Central memory CD8-positive, alpha-beta T cell (primary cell): ENCODE results near the gene GTF2H1.
"Not testable (repeated sequence)": the region's sequence is repeated elsewhere in the genome, so short reads cannot be mapped to it uniquely, and the experiment has no call there.

ENCODE experiments used
- ATAC-seq: fragments of 150-1000 bp; cut with Tn5 transposase; replicated peaks from 2 replicates; pipeline ENCODE4 v1.10.0; 2022; ENCODE audit warnings: mild to moderate bottlenecking, moderate FRiP score, moderate number of reproducible peaks; ENCODE audit not compliant: poor library complexity, severe bottlenecking; ENCODE audit errors: extremely low read depth
- DNase-seq, 2 donors: peaks; one replicate each; pipeline ENCODE4 v3.0.0; 2021; ENCODE audit warnings: low spot score in 2 of 2
- H3K27ac Mint-ChIP-seq: one replicate; pipeline ENCODE4 v1.8.0; 2022; ENCODE audit warnings: low read depth, mild to moderate bottlenecking, moderate library complexity, mixed read lengths
- H3K27me3 Mint-ChIP-seq: one replicate; pipeline ENCODE4 v1.8.0; 2022; ENCODE audit warnings: mixed read lengths
- H3K36me3 Mint-ChIP-seq: one replicate; pipeline ENCODE4 v1.8.0; 2022; ENCODE audit warnings: mild to moderate bottlenecking, moderate library complexity, mixed read lengths; ENCODE audit not compliant: insufficient read depth
- H3K4me1 Mint-ChIP-seq: one replicate; pipeline ENCODE4 v1.8.0; 2022; ENCODE audit warnings: mixed read lengths
- H3K4me3 Mint-ChIP-seq: one replicate; pipeline ENCODE4 v1.8.0; 2022; ENCODE audit warnings: mild to moderate bottlenecking, moderate library complexity, mixed read lengths
- H3K9me3 Mint-ChIP-seq: one replicate; pipeline ENCODE4 v1.8.0; 2022; ENCODE audit warnings: mixed read lengths

Gene GTF2H1

DNA sequence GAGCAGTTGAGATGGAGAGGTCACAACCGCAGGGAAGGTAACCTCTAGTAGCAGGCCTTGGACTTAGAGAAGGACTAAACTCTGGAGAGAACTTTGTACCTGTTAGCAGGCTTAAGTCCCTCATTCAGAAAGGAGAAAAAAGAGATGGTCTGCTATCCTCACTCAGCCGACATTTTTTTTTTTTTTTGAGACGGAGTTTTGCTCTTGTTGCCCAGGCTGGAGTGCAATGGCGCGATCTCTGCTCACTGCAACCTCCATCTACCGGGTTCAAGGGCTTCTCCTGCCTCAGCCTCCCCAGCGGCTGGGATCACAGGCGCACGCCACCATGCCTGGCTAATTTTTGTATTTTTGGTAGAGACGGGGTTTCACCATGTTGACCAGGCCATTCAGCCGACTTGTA lies 1.5 kb downstream of the GTF2H1 start:
- H3K27me3 Mint-ChIP-seq, ATAC-seq, DNase-seq, H3K9me3 Mint-ChIP-seq: not testable (repeated sequence)
- Mint-ChIP-seq H3K27ac (peak overlapping the region; percentile 99), H3K4me1 (peaks cover 68% of the 10 kb centered on the region), H3K4me3 (peak overlapping the region; percentile 94), H3K36me3 (peaks cover 49% of the 10 kb centered on the region)

DNA sequence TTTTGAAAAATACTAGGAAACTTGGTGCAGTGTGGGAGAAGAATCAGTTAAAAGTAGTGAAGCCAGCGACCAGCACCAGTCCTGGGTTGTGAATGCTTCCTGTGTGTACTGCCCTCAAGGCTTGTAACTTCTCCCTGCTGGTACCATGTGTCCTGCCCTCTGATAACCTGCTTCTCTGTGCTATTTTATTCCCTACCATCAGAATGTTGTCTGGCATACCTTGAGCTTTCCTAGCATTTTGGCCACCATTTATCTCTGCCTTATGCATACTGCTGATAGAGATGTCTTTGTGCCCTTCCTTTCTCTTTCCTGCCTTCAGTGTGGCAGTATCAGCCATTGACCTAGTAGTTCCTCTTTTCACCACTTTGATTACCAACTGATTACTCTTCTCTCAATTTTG lies 2.0 kb downstream of the GTF2H1 start:
- peak overlapping the region; percentile 99 for H3K27ac Mint-ChIP-seq
- H3K27me3 Mint-ChIP-seq = no peaks in the 10 kb centered on the region

DNA sequence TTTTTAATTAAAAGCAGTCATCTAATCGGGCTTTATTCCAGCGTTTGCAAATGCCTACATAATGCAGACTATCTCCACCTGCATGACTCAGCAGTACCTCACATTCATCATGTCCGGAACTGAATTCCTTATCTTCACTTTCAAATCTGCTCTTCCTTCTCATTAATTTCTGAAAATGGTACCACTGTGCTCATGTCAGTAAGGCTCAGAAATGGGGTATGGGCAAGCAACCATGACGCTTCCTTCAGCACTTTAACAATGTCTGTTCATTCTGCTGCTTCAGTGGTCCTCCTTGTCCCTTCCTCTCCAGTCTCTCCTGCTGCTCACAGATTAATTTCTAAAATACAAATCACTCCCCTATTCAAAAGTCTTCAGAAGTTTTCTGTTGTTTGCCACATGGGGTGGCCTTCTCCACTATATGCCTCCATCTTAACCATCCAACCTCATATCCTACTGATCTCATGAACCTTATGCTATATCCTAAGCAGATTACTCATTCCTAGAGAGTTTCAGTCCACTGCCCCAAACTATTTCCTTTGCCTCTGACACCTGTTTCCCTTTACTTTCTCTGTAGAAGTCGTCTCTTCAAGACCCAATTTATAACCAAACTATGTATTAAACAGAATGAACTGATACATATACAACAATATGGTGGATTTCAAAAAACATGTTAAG lies 7.0 kb downstream of the GTF2H1 start:
- H3K36me3 Mint-ChIP-seq = peaks cover 45% of the 10 kb centered on the region
- peak overlapping the region; percentile 69 for H3K4me3 Mint-ChIP-seq
- DNase-seq (no peak), ATAC-seq (no peak)
- no peaks in the 10 kb centered on the region for H3K9me3 Mint-ChIP-seq
- peak overlapping the region; percentile 91 for H3K27ac Mint-ChIP-seq
- peaks cover 61% of the 10 kb centered on the region for H3K4me1 Mint-ChIP-seq
- H3K27me3 Mint-ChIP-seq = no peaks in the 10 kb centered on the region

More for the DNA sequence above, 2.0 kb downstream of the GTF2H1 start:
- no peak for DNase-seq
- no peaks in the 10 kb centered on the region for H3K9me3 Mint-ChIP-seq
- ATAC-seq = no peak
- peak overlapping the region; percentile 94 for H3K4me3 Mint-ChIP-seq
- H3K36me3 Mint-ChIP-seq = peaks cover 49% of the 10 kb centered on the region
- H3K4me1 Mint-ChIP-seq = peaks cover 67% of the 10 kb centered on the region

DNA sequence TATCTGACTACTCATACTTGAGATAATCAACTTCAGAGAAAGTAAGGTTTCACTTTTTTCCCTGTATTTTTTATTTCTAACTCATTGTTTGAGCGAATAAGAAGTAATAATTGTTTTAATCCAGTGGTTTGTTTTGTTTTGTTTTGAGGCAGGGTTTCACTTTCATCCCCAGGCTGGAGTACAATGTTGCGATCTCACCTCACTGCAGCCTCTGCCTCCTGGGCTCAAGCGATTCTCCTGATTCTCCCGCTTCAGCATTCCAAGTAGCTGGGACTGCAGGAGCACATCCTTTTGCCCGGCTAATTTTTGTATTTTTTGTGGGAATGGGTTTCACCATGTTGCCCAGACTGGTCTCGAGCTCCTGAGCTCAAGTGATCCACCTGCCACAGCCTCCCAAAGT lies 8.6 kb downstream of the GTF2H1 start:
- H3K9me3 Mint-ChIP-seq = no peaks in the 10 kb centered on the region
- no peak for DNase-seq
- peaks cover 56% of the 10 kb centered on the region for H3K4me1 Mint-ChIP-seq
- no peak for ATAC-seq
- H3K36me3 Mint-ChIP-seq = peaks cover 46% of the 10 kb centered on the region
- H3K27ac Mint-ChIP-seq = peak overlapping the region; percentile 91
- no peaks in the 10 kb centered on the region for H3K27me3 Mint-ChIP-seq
- peak overlapping the region; percentile 69 for H3K4me3 Mint-ChIP-seq

DNA sequence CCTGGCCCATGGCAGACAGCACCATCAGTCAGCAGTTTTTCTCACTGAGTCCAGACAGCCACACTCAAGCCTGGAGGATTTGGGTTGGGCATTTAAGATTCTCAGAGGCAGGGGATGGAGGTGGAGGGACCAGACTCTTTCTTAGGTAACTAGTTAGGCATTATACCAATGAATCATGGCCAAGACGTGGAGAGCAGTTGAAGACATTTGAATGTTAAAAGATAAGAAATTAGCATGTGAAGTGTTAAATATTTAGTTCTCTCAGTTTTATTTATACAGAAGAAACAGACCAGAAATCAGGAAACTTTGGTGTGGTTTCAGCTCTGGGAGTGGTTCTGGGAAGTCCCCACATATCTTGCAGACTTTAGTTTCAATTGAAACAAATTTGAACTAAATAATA lies 9.9 kb downstream of the GTF2H1 start:
- Mint-ChIP-seq H3K9me3 (no peaks in the 10 kb centered on the region), H3K27ac (peak overlapping the region; percentile 91), H3K4me3 (peak overlapping the region; percentile 69), H3K27me3 (no peaks in the 10 kb centered on the region), H3K4me1 (peaks cover 53% of the 10 kb centered on the region), H3K36me3 (peaks cover 50% of the 10 kb centered on the region)
- no peak for DNase-seq
- peak; percentile 71 for ATAC-seq

DNA sequence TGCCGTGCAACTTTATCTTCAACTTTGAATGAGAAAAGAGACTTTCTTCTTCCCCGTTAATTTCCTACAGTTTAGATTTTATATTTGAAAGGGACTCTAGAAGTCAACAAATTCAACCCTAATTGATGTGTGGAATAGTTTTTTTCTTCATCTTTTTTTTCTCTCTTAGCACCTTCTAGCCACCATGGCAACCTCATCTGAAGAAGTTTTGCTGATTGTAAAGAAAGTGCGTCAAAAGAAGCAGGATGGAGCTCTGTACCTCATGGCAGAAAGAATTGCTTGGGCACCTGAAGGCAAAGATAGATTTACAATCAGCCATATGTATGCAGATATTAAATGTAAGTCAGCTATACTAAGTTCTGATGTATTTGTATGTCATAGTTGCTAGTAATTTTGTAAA lies 10.5 kb downstream of the GTF2H1 start:
- H3K4me1 Mint-ChIP-seq = peaks cover 53% of the 10 kb centered on the region
- peak overlapping the region; percentile 91 for H3K27ac Mint-ChIP-seq
- peak; percentile 86 for ATAC-seq
- H3K9me3 Mint-ChIP-seq = no peaks in the 10 kb centered on the region
- no peak for DNase-seq
- peak overlapping the region; percentile 69 for H3K4me3 Mint-ChIP-seq
- H3K36me3 Mint-ChIP-seq = peaks cover 52% of the 10 kb centered on the region
- no peaks in the 10 kb centered on the region for H3K27me3 Mint-ChIP-seq

DNA sequence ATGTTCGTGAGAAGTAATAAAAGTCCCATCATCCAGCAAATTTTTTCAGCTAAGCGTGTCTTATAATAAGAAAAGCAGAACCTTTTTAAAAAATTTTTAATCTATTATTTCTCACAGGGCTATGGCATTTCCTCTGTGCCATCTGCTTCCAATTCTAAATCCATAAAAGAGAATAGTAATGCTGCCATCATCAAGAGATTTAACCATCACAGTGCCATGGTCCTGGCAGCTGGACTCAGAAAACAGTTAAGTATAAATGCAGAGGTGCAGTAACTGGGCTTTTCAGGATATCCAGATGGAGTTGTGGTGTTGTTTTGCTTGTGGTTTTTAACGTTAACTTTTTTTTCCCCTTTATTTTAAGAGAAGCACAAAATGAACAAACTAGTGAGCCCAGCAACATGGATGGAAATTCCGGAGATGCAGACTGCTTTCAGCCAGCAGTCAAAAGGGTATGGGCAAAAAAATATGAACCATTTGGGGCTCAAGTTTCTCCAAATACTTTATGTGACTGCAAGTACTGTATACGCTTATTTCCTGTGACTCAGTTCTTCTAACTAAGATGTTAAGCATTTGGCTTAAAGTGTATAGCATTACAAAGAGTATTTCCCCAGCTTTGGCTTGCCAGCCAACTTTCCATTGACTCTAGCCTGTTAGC lies 25.2 kb downstream of the GTF2H1 start:
- H3K4me3 Mint-ChIP-seq = no peak overlapping the region
- H3K27ac Mint-ChIP-seq = no peak overlapping the region
- ATAC-seq = no peak
- peaks cover 47% of the 10 kb centered on the region for H3K36me3 Mint-ChIP-seq
- no peaks in the 10 kb centered on the region for H3K4me1 Mint-ChIP-seq
- DNase-seq = no peak
- no peaks in the 10 kb centered on the region for H3K27me3 Mint-ChIP-seq
- H3K9me3 Mint-ChIP-seq = no peaks in the 10 kb centered on the region

DNA sequence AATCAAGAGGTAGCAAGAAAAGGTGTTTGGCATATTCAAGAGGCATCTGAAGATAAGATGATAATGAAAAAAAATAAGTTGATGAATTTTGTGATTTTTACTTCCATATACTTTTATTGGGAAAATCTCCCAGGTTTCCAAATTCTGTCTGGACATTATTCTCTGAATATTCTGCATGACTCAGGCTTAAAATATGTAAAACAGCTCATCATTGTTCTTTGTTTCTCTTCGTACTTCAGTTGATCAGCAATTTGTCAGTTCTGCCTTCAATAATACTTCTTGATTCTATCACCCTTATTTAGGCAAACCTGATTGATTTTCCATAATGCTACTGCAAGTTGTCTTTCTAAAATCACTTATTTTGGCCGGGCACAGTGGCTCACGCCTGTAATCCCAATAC lies 30.2 kb downstream of the GTF2H1 start:
- Mint-ChIP-seq H3K9me3 (no peaks in the 10 kb centered on the region), H3K4me3 (no peak overlapping the region), H3K36me3 (peaks cover 60% of the 10 kb centered on the region), H3K27me3 (no peaks in the 10 kb centered on the region), H3K4me1 (no peaks in the 10 kb centered on the region), H3K27ac (no peak overlapping the region)
- no peak for ATAC-seq
- no peak for DNase-seq

DNA sequence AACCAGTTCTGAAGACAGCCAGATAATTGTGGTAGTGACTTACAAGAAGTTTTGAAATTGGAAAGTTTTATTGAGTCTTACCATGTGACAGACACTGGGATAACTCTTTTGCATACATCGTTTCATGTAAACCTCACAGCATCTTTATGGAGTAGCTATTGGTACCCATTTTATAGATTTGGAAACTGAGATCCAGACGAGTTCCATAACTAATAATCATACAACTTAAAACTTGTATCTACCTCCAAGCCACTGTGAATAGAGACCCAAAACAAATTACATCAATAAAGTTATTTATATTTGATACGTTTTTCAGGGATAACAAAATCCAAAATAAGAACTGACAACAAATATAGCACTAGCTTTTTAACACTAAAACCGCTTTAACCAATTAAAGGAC lies 36.3 kb downstream of the GTF2H1 start:
- Mint-ChIP-seq H3K4me1 (no peaks in the 10 kb centered on the region), H3K27ac (no peak overlapping the region), H3K36me3 (peaks cover 63% of the 10 kb centered on the region), H3K4me3 (no peak overlapping the region), H3K9me3 (no peaks in the 10 kb centered on the region), H3K27me3 (no peaks in the 10 kb centered on the region)
- no peak for ATAC-seq
- no peak for DNase-seq

DNA sequence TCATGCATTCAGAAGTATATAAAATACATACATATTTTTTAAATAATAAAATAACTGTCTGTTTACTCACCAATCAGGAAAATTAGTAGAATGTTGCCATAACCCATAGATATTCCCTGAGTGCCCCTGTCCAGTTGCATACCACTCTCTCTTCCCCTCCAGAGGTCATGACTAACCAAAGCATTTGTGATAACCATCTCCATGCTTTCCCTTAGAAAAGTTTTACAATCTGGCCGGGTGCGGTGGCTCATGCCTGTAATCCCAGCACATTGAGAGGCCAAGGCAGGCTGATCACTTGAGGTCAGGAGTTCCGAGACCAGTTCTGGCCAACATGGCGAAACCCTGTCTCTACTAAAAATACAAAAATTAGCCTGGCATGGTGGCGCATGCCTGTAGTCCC lies 38.8 kb downstream of the GTF2H1 start:
- no peaks in the 10 kb centered on the region for H3K9me3 Mint-ChIP-seq
- no peak overlapping the region for H3K27ac Mint-ChIP-seq
- no peaks in the 10 kb centered on the region for H3K27me3 Mint-ChIP-seq

DNA sequence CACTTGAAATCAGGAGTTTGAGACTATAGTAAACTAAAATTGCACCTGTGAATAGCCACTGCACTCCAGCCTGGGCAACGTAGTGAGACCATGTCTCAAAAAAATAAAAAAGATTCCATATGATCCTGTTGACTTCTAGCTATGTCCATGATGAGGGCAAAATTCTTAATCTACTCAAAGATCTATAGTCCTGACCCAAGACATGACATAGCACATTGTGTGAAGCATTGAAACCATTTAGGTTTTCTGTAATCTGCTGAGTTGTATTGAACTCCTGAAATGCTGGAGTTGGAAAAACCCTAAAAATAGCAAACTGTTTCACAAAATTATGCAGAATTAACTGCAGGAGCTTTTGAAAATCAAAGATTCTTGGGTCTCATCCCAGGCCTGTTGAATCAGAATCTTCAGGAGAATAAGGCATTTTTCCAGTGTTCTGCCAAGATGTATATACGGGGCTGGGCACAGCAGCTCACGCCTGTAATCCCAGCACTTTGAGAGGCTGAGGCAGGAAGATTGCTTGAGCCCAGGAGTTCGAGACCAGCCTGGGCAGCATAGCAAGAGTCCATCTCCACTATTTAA lies 42.2 kb downstream of the GTF2H1 start:
- H3K4me3 Mint-ChIP-seq = no peak overlapping the region
- no peaks in the 10 kb centered on the region for H3K9me3 Mint-ChIP-seq
- no peaks in the 10 kb centered on the region for H3K27me3 Mint-ChIP-seq
- DNase-seq = no peak
- no peak for ATAC-seq
- peaks cover 5% of the 10 kb centered on the region for H3K4me1 Mint-ChIP-seq
- no peak overlapping the region for H3K27ac Mint-ChIP-seq
- H3K36me3 Mint-ChIP-seq = peaks cover 47% of the 10 kb centered on the region

More for the DNA sequence above, 38.8 kb downstream of the GTF2H1 start:
- no peak for ATAC-seq
- DNase-seq = no peak
- no peak overlapping the region for H3K4me3 Mint-ChIP-seq
- H3K4me1 Mint-ChIP-seq = peaks cover 5% of the 10 kb centered on the region
- H3K36me3 Mint-ChIP-seq = peaks cover 66% of the 10 kb centered on the region

DNA sequence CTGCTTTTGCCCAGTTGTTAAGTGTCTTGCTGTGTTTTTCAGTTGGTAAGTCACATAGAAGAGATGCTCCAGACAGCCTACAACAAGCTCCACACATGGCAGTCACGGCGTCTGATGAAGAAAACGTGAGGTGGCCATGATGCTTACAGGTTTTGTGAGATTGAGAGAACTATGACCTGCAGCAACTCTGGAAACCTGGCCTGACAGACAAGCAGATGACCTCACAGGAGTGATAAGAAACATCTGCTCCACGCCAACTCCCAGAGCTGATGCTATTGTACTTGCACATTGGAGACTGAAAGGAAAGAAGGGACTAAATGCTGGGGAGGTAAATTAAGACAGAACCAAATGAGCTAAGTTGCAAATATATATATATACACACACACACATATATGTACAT lies 43.4 kb downstream of the GTF2H1 start:
- Mint-ChIP-seq H3K27ac (no peak overlapping the region), H3K9me3 (no peaks in the 10 kb centered on the region), H3K4me1 (peaks cover 5% of the 10 kb centered on the region), H3K36me3 (peaks cover 39% of the 10 kb centered on the region), H3K4me3 (no peak overlapping the region), H3K27me3 (no peaks in the 10 kb centered on the region)
- ATAC-seq (no peak), DNase-seq (no peak)

DNA sequence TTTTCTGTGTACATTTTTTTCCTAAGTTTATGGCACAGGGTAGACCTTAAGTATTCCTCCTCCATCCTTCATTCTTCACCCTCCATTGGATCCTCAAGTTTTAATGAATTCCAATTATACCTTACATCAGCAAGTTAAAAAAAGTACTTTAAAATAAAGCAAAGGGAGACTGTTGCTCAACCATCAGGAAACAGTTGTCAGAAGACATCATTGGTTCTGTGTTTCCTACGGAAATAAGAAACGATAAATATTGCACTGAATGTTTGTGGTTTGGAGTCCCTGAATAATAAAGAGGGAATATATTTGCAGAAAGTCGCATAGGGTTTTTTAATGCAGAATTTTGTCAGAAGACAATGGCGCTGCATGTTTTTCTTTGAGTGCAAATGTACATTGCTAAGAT lies 43.9 kb downstream of the GTF2H1 start:
- Mint-ChIP-seq H3K27ac (peak overlapping the region; percentile 3), H3K4me1 (peaks cover 5% of the 10 kb centered on the region), H3K36me3 (peaks cover 34% of the 10 kb centered on the region), H3K9me3 (no peaks in the 10 kb centered on the region), H3K4me3 (no peak overlapping the region), H3K27me3 (no peaks in the 10 kb centered on the region)
- no peak for DNase-seq
- no peak for ATAC-seq
